HG03108 (cell line): Measurements from ENCODE around the gene LRPAP1.

Source experiments
- ATAC-seq: cut with Tn5 transposase; IDR thresholded peaks from one replicate; pipeline ENCODE4 v1.9.1; 2021; ENCODE audit warnings: moderate library complexity; ENCODE audit not compliant: unreplicated experiment

LRPAP1 gene

DNA sequence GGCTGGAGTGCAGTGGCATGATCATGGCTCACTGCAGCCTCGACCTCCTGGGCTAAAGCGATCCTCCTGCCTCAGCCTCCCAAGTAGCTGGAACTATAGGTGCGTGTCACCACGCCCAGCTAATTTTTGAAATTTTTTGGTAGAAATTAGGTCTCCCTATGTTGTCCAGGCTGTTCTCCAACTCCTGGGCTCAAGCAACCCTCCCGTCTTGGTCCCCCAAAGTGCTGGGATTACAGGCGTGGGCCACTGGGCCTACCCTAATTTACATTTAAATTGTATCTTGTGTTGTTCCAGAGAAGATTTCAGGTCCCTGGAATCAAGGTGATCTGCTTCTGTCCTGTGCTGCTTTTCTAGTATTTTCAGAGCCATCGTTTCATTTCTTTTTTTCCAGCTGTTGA lies 1.2 kb upstream of the LRPAP1 start:
- ATAC-seq: no peak

DNA sequence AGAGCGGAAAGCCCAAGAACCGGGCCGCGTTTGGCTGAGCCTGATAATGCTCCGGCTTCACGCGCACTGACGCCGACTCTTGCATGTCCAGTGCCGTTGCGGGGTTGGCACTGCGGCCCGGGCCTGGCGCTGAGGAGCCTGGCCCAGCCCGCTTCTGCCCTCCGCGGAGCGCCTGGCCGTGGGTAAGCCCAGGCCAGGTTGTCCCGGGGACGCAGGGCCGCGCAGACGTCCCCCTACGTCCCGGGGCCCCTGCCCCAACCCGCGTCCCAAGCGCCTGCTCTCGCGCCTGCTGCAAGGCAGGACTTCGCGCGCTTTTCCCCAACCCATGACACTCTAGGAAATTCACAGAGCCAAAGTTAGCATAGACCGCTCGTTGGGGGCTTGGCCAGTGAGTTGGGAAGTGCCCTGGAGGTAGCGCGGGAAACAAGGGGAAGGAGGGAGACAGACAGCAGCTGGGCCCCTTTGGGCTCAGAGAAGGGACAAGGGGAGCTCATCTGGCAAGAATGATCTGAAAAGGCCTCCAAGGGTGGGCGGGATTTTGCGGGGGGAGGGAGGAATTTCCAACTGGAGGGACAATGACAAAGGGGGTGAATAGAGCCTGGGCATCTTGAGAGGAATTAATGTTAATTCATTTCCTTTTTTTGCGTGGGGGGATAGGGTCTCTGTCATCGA lies 665 bp upstream of the LRPAP1 start:
- ATAC-seq: no peak

- ATAC-seq: no peak
Measured at GRCh38 chr4:3531318-3531878, 824 bp downstream of the LRPAP1 start.

DNA sequence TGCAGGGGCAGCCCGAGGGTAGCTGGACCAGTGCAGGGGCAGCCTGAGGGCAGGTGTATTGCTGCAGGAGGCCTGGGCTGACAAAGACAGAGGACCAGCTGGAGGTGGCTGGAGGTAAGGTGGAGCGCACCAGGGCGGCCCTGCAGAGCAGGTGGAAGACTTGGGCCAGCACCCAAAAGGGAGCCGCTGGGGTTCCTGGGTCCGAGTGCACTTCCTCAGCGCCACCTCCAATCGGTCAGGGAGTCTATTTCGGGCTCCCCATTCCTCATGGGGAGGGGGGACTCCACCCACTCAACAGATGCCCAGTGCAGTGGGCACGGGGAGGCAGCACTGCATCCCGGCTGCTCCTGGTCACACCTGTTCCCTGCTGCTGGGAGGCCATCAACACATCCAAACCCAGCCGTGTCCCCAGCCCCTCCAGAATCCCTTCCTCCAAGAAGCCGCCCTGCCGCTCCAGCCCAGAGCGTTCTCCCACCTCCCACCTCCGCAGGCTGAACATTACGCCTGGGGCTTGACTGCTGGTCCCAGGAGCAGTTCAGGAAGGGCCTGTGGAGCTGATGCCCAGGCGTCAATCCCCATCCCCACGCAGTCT lies 1.5 kb downstream of the LRPAP1 start:
- no peak for ATAC-seq

GRCh38 chr4:3530051-3530450 lies 2.2 kb downstream of the LRPAP1 start:
- ATAC-seq: no peak

DNA sequence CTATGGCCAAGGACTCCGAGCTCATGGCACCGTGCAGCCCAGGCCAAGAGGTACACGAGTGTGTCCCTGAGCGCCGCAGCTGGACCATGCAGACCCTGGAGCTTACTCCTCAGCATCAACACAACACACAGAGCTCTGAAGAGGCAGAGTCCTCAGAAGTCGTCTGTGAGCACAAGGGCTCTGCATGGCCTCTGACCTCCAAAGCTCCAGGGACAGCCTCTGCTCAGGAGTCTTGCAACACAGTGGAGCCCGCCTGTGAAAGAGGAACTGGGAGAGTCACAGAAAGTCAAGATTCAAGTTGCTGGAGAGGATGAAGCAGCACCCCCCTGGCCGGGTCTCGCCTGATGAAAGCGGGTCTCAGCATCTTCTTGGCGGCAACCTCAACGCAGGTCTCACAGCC lies 2.9 kb downstream of the LRPAP1 start:
- no peak for ATAC-seq

- ATAC-seq: no peak
Measured at GRCh38 chr4:3527914-3528876, 4.0 kb downstream of the LRPAP1 start.

- no peak for ATAC-seq
Measured at GRCh38 chr4:3527101-3527913, 4.9 kb downstream of the LRPAP1 start.

- no peak for ATAC-seq
Measured at GRCh38 chr4:3526456-3526855, 5.8 kb downstream of the LRPAP1 start.

- ATAC-seq: no peak
Measured at GRCh38 chr4:3525532-3526430, 6.4 kb downstream of the LRPAP1 start.

GRCh38 chr4:3524920-3525319 lies 7.3 kb downstream of the LRPAP1 start:
- no peak for ATAC-seq

- ATAC-seq: no peak
Measured at GRCh38 chr4:3524349-3524748, 7.9 kb downstream of the LRPAP1 start.

- ATAC-seq: no peak
Measured at GRCh38 chr4:3523628-3524221, 8.5 kb downstream of the LRPAP1 start.

DNA sequence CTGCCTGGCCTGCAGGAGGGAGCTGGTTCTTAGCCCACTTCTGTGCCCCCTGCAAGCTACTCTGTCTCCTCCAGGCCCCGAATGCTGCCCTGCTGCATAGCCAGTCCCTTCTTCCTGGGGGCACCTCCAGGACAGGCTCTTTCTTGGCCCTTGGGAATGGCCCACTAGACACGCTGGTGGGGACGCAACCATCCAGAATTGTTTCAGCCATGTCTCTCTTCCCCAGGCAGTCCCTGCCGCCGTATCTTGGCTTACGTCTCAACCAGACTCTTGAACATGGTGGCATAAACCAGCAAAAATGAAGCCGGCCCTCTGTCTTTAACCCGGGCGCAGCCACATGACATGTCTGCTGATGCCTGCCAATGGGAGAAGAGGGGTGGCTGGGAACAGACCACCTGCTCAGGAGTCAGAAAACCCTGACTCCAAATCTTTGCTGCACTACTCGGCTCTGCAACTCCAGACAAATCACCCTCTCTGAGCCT lies 9.0 kb downstream of the LRPAP1 start:
- ATAC-seq: no peak

- no peak for ATAC-seq
Measured at GRCh38 chr4:3522651-3523050, 9.6 kb downstream of the LRPAP1 start.

- no peak for ATAC-seq
Measured at GRCh38 chr4:3522326-3522640, 9.9 kb downstream of the LRPAP1 start.

DNA sequence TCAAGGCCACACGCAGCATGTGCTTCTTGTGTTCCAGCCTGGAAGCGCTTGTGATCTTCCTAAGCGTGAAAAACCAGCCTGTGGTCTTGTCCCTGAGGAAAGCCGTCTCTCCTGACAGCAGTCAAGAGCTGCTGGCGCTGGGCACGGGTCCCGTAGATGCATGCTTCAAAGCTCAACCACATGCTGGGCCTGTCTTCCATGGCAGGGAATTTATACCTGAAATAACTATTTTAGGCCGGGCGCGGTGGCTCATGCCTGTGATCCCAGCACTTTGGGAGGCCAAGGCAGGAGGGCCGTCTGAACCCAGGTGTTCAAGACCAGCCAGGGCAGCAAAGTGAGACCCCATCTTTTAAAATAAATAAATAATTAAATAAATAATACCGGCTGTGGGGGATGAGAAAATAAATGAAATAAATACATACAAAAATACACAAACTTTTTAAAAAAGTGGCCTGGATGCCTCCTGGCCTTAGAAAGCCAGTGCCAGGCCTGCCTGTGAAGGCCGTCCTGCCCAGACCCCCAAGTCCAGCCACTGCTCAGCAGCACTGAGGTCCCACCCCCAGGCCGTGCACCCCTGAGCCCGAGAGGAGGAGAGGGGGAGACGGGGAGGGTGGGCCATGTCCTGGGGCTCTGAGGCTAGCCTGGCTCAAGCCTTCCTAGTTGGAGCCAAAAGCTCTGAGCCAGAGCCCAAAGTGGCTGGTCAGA lies 10.4 kb downstream of the LRPAP1 start:
- ATAC-seq: no peak

GRCh38 chr4:3520796-3521600 lies 11.2 kb downstream of the LRPAP1 start:
- no peak for ATAC-seq
